Stimulated activated CD8-positive, alpha-beta memory T cell treated with anti-CD3 and anti-CD28 coated beads, Interleukin-2, amount 100 ng/mL, for 1 hour (primary cell): ENCODE data around the gene MTF1.
"Not testable (repeated sequence)": the region's sequence is repeated elsewhere in the genome, so short reads cannot be mapped to it uniquely, and the experiment has no call there.

Experiments
- DNase-seq, 2 donors: peaks; one replicate each; pipeline ENCODE4 v3.0.0-alpha.2; 2020; ENCODE audit warnings: low read depth in 2 of 2

Gene MTF1

DNA sequence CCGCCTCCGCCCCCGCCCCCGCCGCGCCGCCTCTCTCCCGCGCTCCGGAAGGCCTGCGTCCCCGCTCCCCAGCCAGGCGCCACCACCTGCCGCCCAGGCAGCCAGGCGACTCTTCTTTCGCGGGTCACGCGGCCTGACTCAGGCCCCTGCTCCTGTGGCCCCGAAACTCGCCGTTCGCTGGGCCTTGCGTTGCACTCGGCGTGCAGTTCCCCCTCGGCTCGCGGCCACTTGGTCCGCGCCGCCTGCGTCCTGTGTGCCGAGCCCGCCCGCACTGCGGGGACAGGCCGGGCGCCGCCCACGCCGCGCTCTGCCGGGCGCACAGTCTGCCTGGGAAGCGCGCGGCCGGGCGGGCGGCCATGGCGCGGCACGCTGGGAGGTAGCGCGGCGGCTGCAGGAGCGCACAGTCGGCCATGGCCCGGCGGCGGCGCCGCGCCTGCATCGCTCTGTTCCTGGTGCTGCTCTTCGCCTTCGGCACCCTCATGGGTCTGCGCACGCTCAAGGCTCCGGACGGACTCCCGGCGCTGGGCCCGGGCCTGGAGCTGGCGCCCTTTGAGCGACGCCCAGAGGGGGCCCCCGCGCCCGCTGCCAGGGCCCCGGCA, 65.5 kb downstream of the MTF1 start, which contains the start of gene MANEAL:
Gene MANEAL (plus strand): TSS at position 75 of the 599 bp plus-strand sequence. CDS start 336 bp downstream, at position 411.
- no peak for DNase-seq

DNA sequence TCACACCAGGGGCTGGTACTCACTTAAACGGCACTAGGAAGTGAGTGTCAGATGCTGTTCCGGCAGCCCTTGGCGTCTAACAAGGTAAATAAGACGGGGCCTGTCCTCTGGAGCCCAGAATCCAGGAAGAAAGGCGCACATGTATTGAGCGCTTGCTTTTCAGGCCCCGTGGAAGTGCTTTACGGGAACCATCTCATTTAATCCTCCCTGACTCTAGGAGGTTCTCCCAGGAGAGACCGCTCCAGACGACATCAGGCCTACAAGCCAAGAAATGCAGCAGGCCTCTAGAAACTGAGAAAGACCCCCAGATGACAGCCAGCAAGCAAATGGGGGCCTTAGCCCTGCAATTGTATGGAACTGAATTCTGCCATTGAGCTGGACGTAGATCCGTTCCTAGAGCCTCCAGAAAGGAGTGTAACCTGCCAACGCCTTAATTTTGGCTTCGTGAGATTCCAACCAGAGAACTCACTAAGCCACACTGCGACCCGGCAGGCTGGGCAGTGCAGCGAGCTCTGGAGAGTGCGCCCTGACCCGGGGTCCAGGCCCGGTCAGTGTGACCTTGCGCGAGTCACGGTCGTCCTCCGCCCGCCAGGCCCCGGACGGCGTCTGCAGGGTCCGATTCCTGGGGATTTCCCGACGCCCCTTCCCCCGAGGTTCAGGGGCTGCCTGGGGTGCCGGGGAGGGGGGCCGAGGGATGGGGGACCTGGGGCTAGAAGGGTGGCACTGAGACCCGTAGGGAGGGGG, 66.3 kb downstream of the MTF1 start:
- no peak for DNase-seq

DNA sequence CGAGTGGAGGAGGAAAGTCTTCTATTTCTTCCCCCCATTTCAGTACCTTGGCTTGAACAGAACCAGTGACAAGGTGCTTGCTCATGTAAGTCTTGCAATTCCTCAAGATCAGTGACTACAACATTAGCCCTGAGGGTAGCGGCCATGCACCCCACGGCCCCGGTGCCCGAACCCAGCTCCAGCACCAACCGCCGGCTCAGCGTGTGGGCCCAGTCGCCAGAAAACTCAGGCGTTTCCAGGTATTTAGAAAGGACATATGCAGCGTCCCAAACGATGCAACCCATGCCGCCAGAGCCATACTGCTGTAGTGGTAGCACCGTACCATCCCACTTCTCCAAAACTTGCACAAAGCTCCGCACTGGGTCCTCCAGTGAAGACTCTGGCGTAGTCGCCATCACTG, 76.9 kb downstream of the MTF1 start:
- no peak for DNase-seq

DNA sequence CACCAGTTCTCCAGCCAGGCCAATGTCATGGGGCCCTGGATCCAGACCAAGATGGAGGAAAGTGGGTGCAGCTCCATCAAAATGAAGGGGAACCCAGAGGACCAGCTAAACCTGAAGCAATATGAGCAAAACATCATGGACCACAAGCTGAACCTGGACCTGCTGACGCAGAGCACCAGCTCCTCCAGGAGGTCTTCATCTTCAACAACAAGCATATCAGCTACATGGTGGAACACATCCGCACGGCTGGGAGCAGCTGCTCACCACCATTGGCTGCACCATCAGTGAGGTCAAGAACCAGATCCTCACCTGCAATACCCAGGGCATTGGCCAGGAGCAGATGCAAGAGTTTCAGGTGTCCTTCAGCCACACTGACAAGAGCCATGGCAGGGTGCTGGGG, 80.7 kb downstream of the MTF1 start:
- DNase-seq: no peak

DNA sequence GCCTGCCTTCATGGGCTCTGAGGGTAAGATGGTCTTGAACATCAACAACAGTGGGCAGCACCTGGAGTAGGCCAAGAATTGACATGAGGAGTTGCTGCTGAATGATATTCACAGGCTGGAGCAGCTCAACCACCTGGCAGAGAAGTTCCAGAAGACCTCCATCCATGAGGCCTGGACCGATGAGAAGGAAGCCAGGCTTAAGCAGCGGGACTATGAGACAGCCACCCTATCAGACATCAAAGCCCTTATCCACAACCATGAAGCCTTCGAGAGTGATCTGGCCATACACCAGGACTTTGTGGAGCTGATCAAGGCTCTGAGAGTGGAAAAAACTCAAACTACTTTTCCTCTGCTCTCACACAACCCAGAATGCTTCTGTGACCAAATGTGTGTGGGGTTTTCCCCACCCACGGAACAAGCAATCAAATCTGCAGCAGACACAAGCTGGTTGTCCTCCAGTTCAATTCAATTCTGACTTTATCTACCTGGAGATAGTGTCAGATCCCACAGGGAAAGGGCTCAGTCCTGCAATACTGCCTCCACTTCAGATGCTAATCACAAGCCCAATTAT, 82.4 kb downstream of the MTF1 start:
- DNase-seq: no peak

DNA sequence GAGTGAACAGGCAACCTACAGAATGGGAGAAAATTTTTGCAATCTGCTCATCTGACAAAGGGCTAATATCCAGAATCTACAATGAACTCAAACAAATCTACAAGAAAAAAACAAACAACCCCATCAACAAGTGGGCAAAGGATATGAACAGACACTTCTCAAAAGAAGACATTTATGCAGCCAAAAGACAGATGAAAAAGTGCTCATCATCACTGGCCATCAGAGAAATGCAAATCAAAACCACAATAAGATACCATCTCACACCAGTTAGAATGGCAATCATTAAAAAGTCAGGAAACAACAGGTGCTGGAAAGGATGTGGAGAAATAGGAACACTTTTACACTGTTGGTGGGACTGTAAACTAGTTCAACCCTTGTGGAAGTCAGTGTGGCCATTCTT, 88.0 kb downstream of the MTF1 start:
- not testable (repeated sequence) for DNase-seq

DNA sequence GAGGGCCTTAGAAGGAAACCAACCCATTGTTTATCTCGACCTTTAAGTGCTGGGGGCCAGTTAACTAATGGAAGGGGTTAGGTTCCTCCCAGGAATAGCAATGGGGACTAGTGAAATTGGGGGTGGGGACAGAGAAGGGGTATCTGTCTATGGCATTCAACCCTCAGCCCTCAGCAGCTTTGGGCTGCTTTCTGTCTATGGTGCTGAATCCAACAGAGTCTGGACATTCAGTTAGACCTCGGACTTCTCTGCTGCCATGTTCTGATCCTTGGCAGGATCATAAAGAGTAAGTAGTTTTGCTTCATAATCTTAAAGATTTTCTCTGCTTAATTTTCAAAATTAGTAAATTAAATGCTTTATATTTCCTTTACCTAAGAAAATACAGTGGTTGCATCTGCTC, 91.9 kb downstream of the MTF1 start:
- DNase-seq: no peak

DNA sequence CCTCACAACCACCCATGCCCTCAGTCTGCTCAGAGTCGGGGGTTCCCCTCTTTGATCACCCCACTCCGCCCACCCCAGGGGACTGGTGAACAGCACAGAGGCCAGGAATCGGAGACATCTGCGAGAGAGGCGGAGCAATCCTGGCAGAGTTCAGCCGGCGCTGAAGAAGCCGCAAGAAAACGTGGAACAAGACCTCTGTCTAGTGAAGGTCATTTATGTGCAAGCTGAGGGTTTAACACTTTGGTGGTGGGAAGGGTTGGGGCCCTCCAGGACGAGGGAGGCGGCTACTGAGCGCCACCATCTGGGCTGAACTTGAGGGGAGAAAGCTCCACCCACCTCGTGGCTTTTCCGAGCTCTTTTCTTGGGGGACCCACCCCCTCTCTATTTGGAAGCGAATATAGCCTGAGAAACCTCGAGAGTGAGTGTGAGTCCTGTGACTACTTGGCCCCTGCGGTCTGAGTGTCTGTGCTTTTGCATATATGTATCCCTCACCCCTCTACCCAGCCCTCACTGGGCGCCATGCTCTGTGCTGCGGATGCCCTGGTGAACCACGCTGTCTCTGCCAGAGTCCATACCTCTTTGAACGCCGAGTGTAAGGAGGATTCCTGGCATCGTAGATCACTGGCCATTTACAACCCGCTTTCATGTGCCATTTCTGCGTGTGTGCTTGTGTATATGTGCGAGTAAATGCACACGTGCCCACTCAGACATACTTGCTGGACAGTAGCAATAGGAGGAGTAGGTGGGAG, 93.3 kb downstream of the MTF1 start:
- no peak for DNase-seq

DNA sequence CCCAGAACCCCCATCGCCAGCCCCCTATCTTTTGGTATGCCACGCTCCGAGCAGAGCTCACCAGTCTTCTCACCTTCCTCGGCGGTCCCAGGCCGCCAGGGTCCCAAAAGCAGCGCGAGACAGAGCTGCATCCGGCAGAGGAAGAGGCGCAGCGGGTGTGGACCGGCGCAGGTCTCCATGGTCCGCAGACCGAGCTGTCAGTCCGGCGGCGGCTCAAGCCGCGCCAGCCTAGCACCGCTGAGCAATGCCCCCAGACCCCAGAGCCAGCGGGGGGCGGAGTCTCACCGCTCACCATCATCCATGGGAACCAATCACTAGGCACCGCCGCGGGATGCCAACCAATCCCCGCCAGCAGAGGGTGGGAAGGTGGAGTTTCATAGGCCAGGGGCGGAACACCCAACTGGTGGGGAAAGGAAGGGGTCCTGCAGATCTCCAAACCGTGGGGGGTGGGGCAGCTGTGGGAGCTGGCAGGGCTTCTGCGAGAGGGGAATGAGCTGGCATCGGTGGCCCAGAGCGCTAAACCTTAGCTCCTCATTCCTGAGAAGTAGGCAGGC, 94.4 kb downstream of the MTF1 start, which contains the start of gene EPHA10:
Gene EPHA10 (minus strand): TSS at position 233 of the 554 bp plus-strand sequence. CDS start 54 bp downstream, at position 179.
- no peak for DNase-seq

DNA sequence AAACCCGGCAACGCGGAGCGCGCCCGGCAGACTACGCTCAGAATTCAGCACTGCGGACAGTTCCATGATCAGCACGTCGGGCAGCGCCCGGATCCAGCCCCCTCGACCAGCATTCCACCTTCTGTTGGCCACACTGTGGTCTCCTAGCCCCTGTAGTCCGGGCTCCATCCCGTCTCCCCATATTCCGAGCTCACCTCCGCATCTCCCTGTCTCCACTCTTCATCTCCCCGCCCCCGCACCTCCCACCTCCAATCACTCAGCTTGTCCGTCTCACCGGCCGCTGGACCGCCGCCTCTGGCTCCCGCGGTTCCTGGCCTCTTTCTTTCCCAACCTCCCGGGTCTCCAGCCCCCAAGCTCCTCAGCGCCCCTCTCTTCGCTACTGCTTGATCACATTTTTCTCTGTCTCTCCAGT, 95.0 kb downstream of the MTF1 start:
- DNase-seq: no peak

DNA sequence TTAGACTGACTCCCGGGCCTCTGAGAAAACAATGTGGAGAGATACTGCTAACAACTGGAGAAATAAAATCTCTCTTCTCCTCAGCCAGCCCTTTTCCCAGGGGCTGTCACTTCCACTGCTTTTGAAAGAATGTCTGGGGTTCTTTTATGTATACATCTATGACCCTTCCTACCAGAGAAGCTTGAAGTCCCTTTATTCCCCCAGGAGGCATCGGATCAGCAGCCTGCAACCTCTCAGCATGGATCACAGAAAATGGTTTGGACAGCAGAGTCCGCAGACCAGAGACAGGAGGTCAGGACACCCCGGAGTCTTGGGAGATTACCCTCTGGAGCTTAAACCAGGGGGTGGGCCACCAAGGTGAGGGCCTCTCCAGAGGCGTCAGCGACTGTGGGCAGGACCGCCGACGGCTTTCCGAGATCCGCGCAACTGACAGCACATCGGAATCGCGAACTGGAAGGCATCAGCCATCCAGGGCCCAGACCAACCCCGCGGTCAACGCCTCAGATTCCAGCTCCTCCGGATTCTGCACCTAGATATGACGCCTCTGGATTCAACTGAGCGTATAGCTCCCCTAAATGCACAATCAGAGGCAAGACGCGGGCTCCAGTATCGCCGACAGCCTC, 95.5 kb downstream of the MTF1 start:
- DNase-seq: no peak

DNA sequence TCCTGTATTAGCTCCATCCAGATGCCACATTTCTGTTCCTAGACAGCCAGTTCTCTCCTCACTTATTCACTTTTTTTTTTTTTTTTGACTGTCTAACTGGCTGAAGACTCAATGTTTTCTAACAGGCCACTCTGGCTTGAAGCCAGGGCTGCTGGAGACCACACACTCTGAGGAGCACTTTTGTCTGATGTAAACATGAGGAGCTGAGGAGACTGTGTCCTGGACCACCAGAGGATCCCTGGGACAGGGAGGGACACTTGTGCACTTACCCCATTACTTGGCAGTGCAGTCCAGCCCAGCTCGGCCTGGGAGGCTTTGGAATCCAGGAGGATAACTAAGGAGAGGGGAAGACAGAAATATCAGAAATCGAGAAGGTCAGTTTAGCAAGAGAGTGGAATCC, 96.9 kb downstream of the MTF1 start:
- DNase-seq: no peak

DNA sequence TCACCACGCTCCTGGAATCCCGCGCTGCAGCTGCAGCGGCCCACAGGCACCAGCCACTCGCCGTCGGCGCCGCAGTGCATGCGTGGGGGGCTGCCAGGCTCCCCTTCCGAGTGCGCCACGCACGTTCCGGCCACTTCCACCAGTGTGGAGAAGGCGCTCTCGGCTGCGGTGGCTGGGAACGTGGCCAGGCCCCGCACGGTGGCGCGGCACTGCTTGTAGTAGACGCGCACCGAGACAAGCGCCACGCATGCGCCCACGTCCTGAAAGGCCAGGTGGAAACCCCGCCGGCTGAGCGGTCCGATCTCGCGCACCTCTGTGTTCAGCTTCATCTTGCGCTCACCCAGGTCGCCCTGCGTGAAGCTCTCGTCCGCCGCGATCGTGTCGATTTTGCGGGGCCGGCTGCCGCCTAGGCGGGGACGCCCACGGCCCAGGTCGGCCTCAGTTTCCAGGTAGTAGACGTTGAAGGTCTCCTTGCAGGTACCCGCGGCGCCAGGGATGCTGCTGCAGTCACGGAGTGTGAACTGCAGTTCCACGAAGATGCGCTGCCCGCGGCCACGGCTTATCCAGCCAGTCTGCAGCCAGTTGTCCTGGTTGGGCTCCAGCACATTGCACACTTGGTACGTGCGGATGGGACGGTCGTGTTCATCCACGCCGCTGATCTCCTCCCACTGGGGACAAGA, 97.8 kb downstream of the MTF1 start:
- no peak for DNase-seq
